ENCODE measurements around the gene CNTNAP2. TPM values are rescaled to one million over a fixed set of nuclear protein-coding genes. Genes with fewer than 3 reads are reported as not detected.

CNTNAP2 gene
- total RNA-seq, 1 experiment from 2014 or later: 0.03 TPM

Small RNA genes lying within 50 kb of the gene (microRNA-seq; reads per million reads assigned to microRNA genes)
- gene MIR548F4 (ENCODE audit: unreplicated experiment): not detected
